Kidney (tissue), 14 donors: Measurements from ENCODE around the gene PEX14. TPM values are rescaled to one million over a fixed set of nuclear protein-coding genes. Genes with fewer than 3 reads are reported as not detected.

Source experiments
- DNase-seq, 5 donors: peaks; one replicate each; pipeline ENCODE4 v3.0.0-alpha.2; 2013 to 2020
- FAIRE-seq: peaks from 2 replicates; lab custom pipeline; 2012; peaks lifted over from hg19 to GRCh38; lab: Jason Lieb, UNC
- H3K27ac ChIP-seq, 2 donors: one replicate each; pipeline ENCODE4 v1.7.0; 2013; ENCODE audit warnings: low read depth in 2 of 2, low read length in 2 of 2, inconsistent platforms in 1 of 2
- H3K27me3 ChIP-seq: one replicate; pipeline ENCODE4 v1.7.1; 2013; ENCODE audit warnings: low read length, inconsistent platforms; ENCODE audit not compliant: control insufficient read depth, insufficient read depth
- H3K36me3 ChIP-seq, 3 donors: one replicate each; pipeline versions ENCODE4 v1.7.0 to v1.7.1; 2013; ENCODE audit warnings: low read length in 3 of 3, control low read depth in 1 of 3, inconsistent platforms in 1 of 3; ENCODE audit not compliant: insufficient read depth in 3 of 3, control insufficient read depth in 2 of 3
- H3K4me1 ChIP-seq, 3 donors: one replicate each; pipeline versions ENCODE4 v1.7.0 to v1.7.1; 2013; ENCODE audit warnings: low read length in 3 of 3, inconsistent platforms in 1 of 3, low read depth in 1 of 3; ENCODE audit not compliant: control insufficient read depth in 2 of 3, insufficient read depth in 2 of 3
- H3K4me3 ChIP-seq, 3 donors: one replicate each; pipeline versions ENCODE4 v1.7.0 to v1.8.1; 2013; ENCODE audit warnings: low read length in 3 of 3, control low read depth in 1 of 3, inconsistent platforms in 1 of 3
- H3K9ac ChIP-seq, 3 donors: one replicate each; pipeline versions ENCODE4 v1.7.0 to v1.7.1; 2013; ENCODE audit warnings: low read length in 3 of 3, control low read depth in 1 of 3, inconsistent platforms in 1 of 3
- H3K9me3 ChIP-seq, 3 donors: one replicate each; pipeline versions ENCODE4 v1.7.0 to v1.7.1; 2013; ENCODE audit warnings: low read length in 3 of 3, control low read depth in 1 of 3, inconsistent platforms in 1 of 3; ENCODE audit not compliant: control insufficient read depth in 2 of 3, insufficient read depth in 1 of 3
- CTCF ChIP-seq: IDR thresholded peaks from 3 replicates; pipeline ENCODE4 v1.5.1; 2012; ENCODE audit warnings: mild to moderate bottlenecking, moderate library complexity, borderline replicate concordance; ENCODE audit not compliant: insufficient read depth; ENCODE audit errors: extremely low read depth
- intact Hi-C: fragments of 100-400 bp; cut with DNase I; formaldehyde crosslinking; loops from one replicate; pipeline ENCODE4 v1.11.1; 2022
- polyA plus RNA-seq: library from polyadenylated mRNA; stranded (reverse); fragments of 350-450 nt; fragmentation: Illumina TruSeq; extraction: RNeasy Lipid Tissue Mini Kit (QIAGEN cat#74804); gene quantifications from one replicate; pipeline ENCODE4 v1.2.3, GENCODE V29; 2014; ENCODE audit warnings: low read depth, low replicate concordance; ENCODE audit not compliant: insufficient read depth
- total RNA-seq: library from RNA; stranded (reverse); fragmentation: NEBNext Ultra II Directional; extraction: Animal tissue kit (Norgen Biotek cat#: 25700); gene quantifications from one replicate; pipeline ENCODE4 v1.2.1, GENCODE V29; 2021
- donor health status: control.
- donor health status: control.
- donor health status: control.
- donor health status: control.
- donor health status: control.
- donor health status: DM: yes; HTN: yes; CAD: no.
- donor health status: Normal renal cell carcinoma (clear cell type).

PEX14 gene
- total and polyA plus RNA-seq, 2 donors from 2014 or later = 22.8 to 25.8 TPM

DNA sequence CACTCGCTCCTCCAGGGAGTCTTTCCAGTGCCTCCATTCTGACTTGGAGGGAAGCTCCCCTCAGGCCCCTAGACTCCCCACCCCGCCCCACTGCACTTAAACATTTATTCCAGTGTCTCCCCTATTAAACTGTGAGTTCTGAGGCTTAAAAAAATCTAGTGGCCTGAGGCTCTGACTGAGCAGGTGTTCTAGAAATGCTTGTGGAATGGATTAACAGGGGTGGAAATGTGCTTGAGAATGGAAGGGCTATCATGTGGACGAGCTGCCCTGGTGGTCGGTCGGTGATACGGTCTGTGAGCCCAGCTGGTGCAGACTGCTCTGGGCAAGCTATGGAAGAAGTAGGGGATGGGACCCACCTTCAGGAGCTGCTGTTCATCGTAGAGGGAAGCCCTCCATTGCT lies 130.2 kb downstream of the PEX14 start:
- no peak for TF ChIP-seq CTCF
- Histone ChIP-seq H3K36me3 (peaks cover 0 to 3% (median 0%) of the 10 kb centered on the region in 3 donors), H3K4me1 (peaks cover 0 to 3% (median 0%) of the 10 kb centered on the region in 3 donors), H3K27ac (no peak overlapping the region), H3K9me3 (no peaks in the 10 kb centered on the region), H3K9ac (no peak overlapping the region), H3K27me3 (no peaks in the 10 kb centered on the region), H3K4me3 (no peak overlapping the region)
- intact Hi-C loops = no loop called here
- FAIRE-seq (no peak), DNase-seq (no peak)

DNA sequence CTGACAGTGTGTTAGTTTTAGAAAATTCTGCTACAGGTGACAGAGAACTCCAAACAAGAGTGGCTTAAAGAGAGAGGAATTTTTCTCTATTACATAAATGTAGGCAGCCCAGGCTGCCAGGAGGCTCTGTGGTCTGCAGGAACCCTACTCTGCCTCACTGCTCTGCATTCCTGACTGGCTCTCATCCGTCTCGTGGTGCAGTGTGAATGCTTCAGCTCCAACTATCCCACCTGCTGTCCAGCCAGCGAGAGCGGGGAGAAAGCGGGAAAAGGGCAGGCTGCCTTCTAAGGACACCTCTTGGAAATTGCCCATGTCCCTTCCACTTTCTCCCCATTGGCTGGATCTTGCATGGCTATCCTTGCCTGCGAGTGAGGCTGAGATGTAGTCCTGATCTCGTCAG lies 131.3 kb downstream of the PEX14 start:
- FAIRE-seq = no peak
- Histone ChIP-seq H3K4me3 (no peak overlapping the region), H3K27me3 (no peaks in the 10 kb centered on the region), H3K9me3 (no peaks in the 10 kb centered on the region), H3K4me1 (peaks cover 0 to 3% (median 0%) of the 10 kb centered on the region in 3 donors), H3K9ac (no peak overlapping the region), H3K27ac (no peak overlapping the region), H3K36me3 (peaks cover 0 to 3% (median 0%) of the 10 kb centered on the region in 3 donors)
- no peak for TF ChIP-seq CTCF
- DNase-seq = no peak
- intact Hi-C loops = no loop called here

- H3K27me3 ChIP-seq = no peaks in the 10 kb centered on the region
Measured at GRCh38 chr1:10607228-10607627, 132.5 kb downstream of the PEX14 start.

More at GRCh38 chr1:10607228-10607627, 132.5 kb downstream of the PEX14 start:
- no peaks in the 10 kb centered on the region for H3K36me3 ChIP-seq
- TF ChIP-seq CTCF = no peak
- H3K4me3 ChIP-seq = no peak overlapping the region
- intact Hi-C loops = no loop called here
- no peak for DNase-seq
- no peaks in the 10 kb centered on the region for H3K9me3 ChIP-seq
- no peaks in the 10 kb centered on the region for H3K4me1 ChIP-seq
- FAIRE-seq = no peak
- H3K27ac ChIP-seq = no peak overlapping the region
- no peak overlapping the region for H3K9ac ChIP-seq
